HG03575 (cell line): ENCODE data around the gene TTF1.

Experiments used
- ATAC-seq: cut with Tn5 transposase; IDR thresholded peaks from one replicate; pipeline ENCODE4 v1.9.1; 2021; ENCODE audit not compliant: unreplicated experiment, insufficient number of reproducible peaks, low FRiP score; ENCODE audit errors: extremely low read depth

The TTF1 gene

DNA sequence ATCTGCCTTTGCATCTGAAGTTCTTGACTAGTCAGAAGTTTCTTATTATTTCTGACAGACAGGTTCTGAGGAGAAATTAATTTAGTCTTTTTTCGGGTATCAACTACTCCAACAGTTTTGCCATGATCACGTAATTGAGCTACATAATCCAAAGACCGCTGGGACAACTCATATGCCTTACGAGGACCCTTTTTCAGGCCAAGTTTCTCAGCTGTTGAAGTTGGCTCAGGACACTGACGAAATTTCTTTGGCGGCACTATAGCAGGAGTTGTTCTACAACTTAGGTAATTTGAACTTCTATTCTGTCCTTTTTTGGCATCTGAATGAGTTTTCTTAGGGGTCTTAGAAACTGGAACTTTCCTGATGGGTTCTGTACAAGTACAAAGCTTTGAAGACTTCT lies 79.1 kb downstream of the TTF1 start:
- no peak for ATAC-seq
